ENCODE measurements around the gene SCNM1. TPM values are rescaled to one million over a fixed set of nuclear protein-coding genes. Genes with fewer than 3 reads are reported as not detected.

SCNM1 gene
- total RNA-seq, 1 donor from 2014 or later, result 44.9 TPM

GRCh38 chr1:151143057-151143435, 22.9 kb upstream of the SCNM1 start:
- DNase-seq (ENCODE audit: low read depth), result no peak
- TF ChIP-seq CTCF (conservative IDR thresholded peaks at IDR 0.05; ENCODE audit: low read depth, low read length), result no peak
- H3K4me3 ChIP-seq (ENCODE audit: low read depth, low read length), result no peak overlapping the region

GRCh38 chr1:151143986-151144385, 22.0 kb upstream of the SCNM1 start:
- no peak for DNase-seq (ENCODE audit: low read depth)
- TF ChIP-seq CTCF (conservative IDR thresholded peaks at IDR 0.05; ENCODE audit: low read depth, low read length), result no peak
- H3K4me3 ChIP-seq (ENCODE audit: low read depth, low read length), result no peak overlapping the region

- no peak overlapping the region for H3K4me3 ChIP-seq (ENCODE audit: low read depth, low read length)
- TF ChIP-seq CTCF (conservative IDR thresholded peaks at IDR 0.05; ENCODE audit: low read depth, low read length), result no peak
- DNase-seq (ENCODE audit: low read depth), result no peak
Measured at GRCh38 chr1:151144474-151145303, 21.3 kb upstream of the SCNM1 start.

GRCh38 chr1:151145304-151146071, 20.5 kb upstream of the SCNM1 start:
- TF ChIP-seq CTCF (conservative IDR thresholded peaks at IDR 0.05; ENCODE audit: low read depth, low read length), result no peak
- peak overlapping the region; percentile 67 for H3K4me3 ChIP-seq (ENCODE audit: low read depth, low read length)
- DNase-seq (ENCODE audit: low read depth), result no peak

GRCh38 chr1:151146072-151146411, 19.9 kb upstream of the SCNM1 start:
- TF ChIP-seq CTCF (conservative IDR thresholded peaks at IDR 0.05; ENCODE audit: low read depth, low read length), result no peak

GRCh38 chr1:151146412-151147131, 19.4 kb upstream of the SCNM1 start, which contains the start of gene SEMA6C:
TSS of gene SEMA6C (minus strand) at chr1:151146631. CDS start at chr1:151142621, 4,010 bp downstream.
- no peak for TF ChIP-seq CTCF (conservative IDR thresholded peaks at IDR 0.05; ENCODE audit: low read depth, low read length)
- peak within 1 kb of the TSS; percentile 67 for H3K4me3 ChIP-seq (ENCODE audit: low read depth, low read length)
- DNase-seq (ENCODE audit: low read depth), result no peak

More at GRCh38 chr1:151146072-151146411, 19.9 kb upstream of the SCNM1 start:
- peak overlapping the region; percentile 67 for H3K4me3 ChIP-seq (ENCODE audit: low read depth, low read length)
- DNase-seq (ENCODE audit: low read depth), result no peak
